Measurements from ENCODE around the gene NUP98. TPM values are rescaled to one million over a fixed set of nuclear protein-coding genes. Genes with fewer than 3 reads are reported as not detected.
"Not testable (repeated sequence)": the region's sequence is repeated elsewhere in the genome, so short reads cannot be mapped to it uniquely, and the experiment has no call there.

NUP98 gene
- total RNA-seq, 1 donor from 2014 or later = 80.3 TPM

GRCh38 chr11:3782963-3783362 is 14.4 kb downstream of the NUP98 start:
- H3K9me3 Mint-ChIP-seq (ENCODE audit: low read depth) = no peaks in the 10 kb centered on the region
- no peak overlapping the region for H3K4me3 Mint-ChIP-seq (ENCODE audit: low read depth)
- H3K36me3 Mint-ChIP-seq (ENCODE audit: insufficient read depth) = peaks cover 13% of the 10 kb centered on the region
- peaks cover 3% of the 10 kb centered on the region for H3K4me1 Mint-ChIP-seq (ENCODE audit: low read depth)
- DNase-seq (ENCODE audit: low spot score, unreplicated experiment) = no peak
- no peaks in the 10 kb centered on the region for H3K27me3 Mint-ChIP-seq
- TF ChIP-seq, protein P1, sequence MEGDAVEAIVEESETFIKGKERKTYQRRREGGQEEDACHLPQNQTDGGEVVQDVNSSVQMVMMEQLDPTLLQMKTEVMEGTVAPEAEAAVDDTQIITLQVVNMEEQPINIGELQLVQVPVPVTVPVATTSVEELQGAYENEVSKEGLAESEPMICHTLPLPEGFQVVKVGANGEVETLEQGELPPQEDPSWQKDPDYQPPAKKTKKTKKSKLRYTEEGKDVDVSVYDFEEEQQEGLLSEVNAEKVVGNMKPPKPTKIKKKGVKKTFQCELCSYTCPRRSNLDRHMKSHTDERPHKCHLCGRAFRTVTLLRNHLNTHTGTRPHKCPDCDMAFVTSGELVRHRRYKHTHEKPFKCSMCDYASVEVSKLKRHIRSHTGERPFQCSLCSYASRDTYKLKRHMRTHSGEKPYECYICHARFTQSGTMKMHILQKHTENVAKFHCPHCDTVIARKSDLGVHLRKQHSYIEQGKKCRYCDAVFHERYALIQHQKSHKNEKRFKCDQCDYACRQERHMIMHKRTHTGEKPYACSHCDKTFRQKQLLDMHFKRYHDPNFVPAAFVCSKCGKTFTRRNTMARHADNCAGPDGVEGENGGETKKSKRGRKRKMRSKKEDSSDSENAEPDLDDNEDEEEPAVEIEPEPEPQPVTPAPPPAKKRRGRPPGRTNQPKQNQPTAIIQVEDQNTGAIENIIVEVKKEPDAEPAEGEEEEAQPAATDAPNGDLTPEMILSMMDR (IDR thresholded peaks at IDR 0.05; ENCODE audit: unreplicated experiment) = no peak
- H3K27ac Mint-ChIP-seq = peak overlapping the region; percentile 67

- no peak for DNase-seq (ENCODE audit: low spot score, unreplicated experiment)
- TF ChIP-seq, protein P1 (IDR thresholded peaks at IDR 0.05; ENCODE audit: unreplicated experiment) = no peak
- Mint-ChIP-seq H3K9me3 (ENCODE audit: low read depth) (no peaks in the 10 kb centered on the region), H3K4me3 (ENCODE audit: low read depth) (no peak overlapping the region), H3K36me3 (ENCODE audit: insufficient read depth) (peaks cover 17% of the 10 kb centered on the region), H3K4me1 (ENCODE audit: low read depth) (no peaks in the 10 kb centered on the region), H3K27me3 (no peaks in the 10 kb centered on the region), H3K27ac (no peak overlapping the region)
These were observed 15.9 kb downstream of the NUP98 start for GRCh38 chr11:3781423-3781822.

DNA sequence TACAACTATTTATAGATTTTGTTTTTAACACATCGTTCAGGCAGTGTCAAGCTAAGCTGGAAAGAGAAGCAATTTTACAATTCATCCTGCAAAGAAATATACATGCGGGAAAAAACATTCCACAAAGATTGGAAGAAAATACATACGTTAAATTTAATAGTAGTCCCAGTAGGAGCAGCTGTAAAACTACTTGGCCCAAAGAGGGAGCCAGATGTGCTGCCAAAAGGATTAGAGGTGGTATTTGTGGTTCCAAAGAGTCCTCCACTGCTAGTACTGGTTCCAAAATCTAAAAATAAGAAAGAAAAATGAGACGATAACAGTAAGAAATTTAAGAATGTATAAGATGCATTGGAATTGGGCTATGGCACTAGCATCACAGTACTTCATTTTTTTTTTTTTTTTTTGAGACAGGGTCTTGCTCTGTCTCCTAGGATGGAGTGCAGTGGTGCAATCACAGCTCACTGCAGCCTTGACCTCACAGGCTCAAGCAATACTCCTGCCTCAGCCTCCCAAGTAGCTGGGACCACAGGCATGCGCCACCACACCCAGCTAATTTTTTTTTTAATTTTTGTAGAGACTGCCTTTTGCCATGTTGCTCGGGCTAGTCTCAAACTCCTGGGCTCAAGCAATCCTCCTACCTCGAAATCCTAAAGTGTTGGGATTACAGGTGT is 21.5 kb downstream of the NUP98 start:
- TF ChIP-seq, protein P1 (IDR thresholded peaks at IDR 0.05; ENCODE audit: unreplicated experiment) = no peak
- Mint-ChIP-seq H3K4me3 (ENCODE audit: low read depth) (no peak overlapping the region), H3K36me3 (ENCODE audit: insufficient read depth) (peaks cover 23% of the 10 kb centered on the region), H3K4me1 (ENCODE audit: low read depth) (no peaks in the 10 kb centered on the region), H3K27me3 (no peaks in the 10 kb centered on the region), H3K9me3 (ENCODE audit: low read depth) (no peaks in the 10 kb centered on the region), H3K27ac (no peak overlapping the region)
- no peak for DNase-seq (ENCODE audit: low spot score, unreplicated experiment)

GRCh38 chr11:3773180-3773579 is 24.2 kb downstream of the NUP98 start:
- Mint-ChIP-seq H3K27ac (no peak overlapping the region), H3K4me3 (ENCODE audit: low read depth) (no peak overlapping the region), H3K27me3 (no peaks in the 10 kb centered on the region), H3K9me3 (ENCODE audit: low read depth) (no peaks in the 10 kb centered on the region), H3K36me3 (ENCODE audit: insufficient read depth) (peaks cover 26% of the 10 kb centered on the region), H3K4me1 (ENCODE audit: low read depth) (no peaks in the 10 kb centered on the region)
- TF ChIP-seq, protein P1 (IDR thresholded peaks at IDR 0.05; ENCODE audit: unreplicated experiment) = no peak
- no peak for DNase-seq (ENCODE audit: low spot score, unreplicated experiment)

DNA sequence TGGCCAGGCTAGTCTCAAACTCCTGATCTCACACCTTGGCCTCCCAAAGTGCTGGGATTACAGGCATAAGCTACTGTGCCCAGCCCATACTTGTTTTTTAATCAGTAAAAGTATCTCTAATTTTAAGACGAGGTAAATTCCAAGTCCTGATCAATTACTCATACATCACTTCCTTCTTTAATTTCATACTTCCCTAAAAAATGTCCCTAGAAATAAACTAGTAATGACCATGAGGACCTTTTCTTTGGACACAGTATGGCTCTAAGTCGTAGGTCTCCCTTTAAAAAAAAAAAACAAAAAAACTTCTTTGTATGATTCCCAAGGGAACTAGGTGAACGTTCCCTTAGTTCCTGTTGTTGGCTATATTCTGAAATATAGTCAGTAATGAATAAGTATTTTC is 29.8 kb downstream of the NUP98 start:
- no peak overlapping the region for H3K4me3 Mint-ChIP-seq (ENCODE audit: low read depth)
- H3K36me3 Mint-ChIP-seq (ENCODE audit: insufficient read depth) = peaks cover 40% of the 10 kb centered on the region
- DNase-seq (ENCODE audit: low spot score, unreplicated experiment) = no peak
- H3K27ac Mint-ChIP-seq = no peak overlapping the region
- TF ChIP-seq, protein P1 (IDR thresholded peaks at IDR 0.05; ENCODE audit: unreplicated experiment) = no peak
- no peaks in the 10 kb centered on the region for H3K4me1 Mint-ChIP-seq (ENCODE audit: low read depth)
- H3K27me3 Mint-ChIP-seq = no peaks in the 10 kb centered on the region
- H3K9me3 Mint-ChIP-seq (ENCODE audit: low read depth) = no peaks in the 10 kb centered on the region

DNA sequence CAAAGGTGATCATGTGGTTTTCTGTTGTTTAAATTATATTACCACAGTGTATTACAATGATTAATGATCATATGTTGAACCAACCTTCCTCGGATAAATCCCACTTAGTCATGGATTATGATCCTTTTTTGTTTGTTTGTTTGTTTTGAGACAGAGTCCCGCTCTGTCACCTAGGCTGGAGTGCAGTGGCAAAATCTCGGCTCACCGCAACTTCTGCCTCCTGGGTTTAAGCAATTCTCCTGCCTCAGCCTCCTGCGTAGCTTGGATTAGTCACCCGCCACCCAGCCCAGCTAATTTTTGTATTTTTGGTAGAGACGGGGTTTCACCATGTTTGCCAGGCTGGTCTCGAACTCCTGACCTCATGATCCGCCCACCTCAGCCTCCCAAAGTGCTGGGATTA is 30.5 kb downstream of the NUP98 start:
- not testable (repeated sequence) for H3K27ac Mint-ChIP-seq; DNase-seq (ENCODE audit: low spot score, unreplicated experiment); H3K4me3 Mint-ChIP-seq (ENCODE audit: low read depth); H3K4me1 Mint-ChIP-seq (ENCODE audit: low read depth); H3K9me3 Mint-ChIP-seq (ENCODE audit: low read depth); H3K27me3 Mint-ChIP-seq
- peaks cover 43% of the 10 kb centered on the region for H3K36me3 Mint-ChIP-seq (ENCODE audit: insufficient read depth)
